Measurements from ENCODE around the gene ULK4. TPM values are rescaled to one million over a fixed set of nuclear protein-coding genes. Genes with fewer than 3 reads are reported as not detected.
A peak's percentile ranks its signal among the peaks of the same experiment; 100 is the strongest.

Gene ULK4
- total and polyA plus RNA-seq, 2 of the 4 experiments (the other 2 are of a cell fraction) = 2.7 to 5.0 TPM

GRCh38 chr3:41362638-41363559 lies 599.0 kb downstream of the ULK4 start:
- H3K27ac ChIP-seq (ENCODE audit: insufficient read depth, low read length) = no peak overlapping the region
- no peak for ATAC-seq (ENCODE audit: low read depth)
- ChIA-PET CTCF (no interaction called here), POLR2A (ENCODE audit: unreplicated experiment) (no interaction called here)
- no peak overlapping the region for H2BK20ac ChIP-seq (ENCODE audit: low read depth, low read length)
- no peak overlapping the region for H3K4me3 ChIP-seq (ENCODE audit: insufficient read depth, low read depth, low read length)
- no TSS peak for BruUV-seq (replicated peaks)
- H3K56ac ChIP-seq (ENCODE audit: extremely low read depth, insufficient read depth, low read length) = no peak overlapping the region
- no peak overlapping the region for H3K4me2 ChIP-seq (ENCODE audit: low read depth, low read length)
- H4K20me1 ChIP-seq (ENCODE audit: insufficient read depth, low read length) = no peaks in the 10 kb centered on the region
- no peaks in the 10 kb centered on the region for H3K36me3 ChIP-seq (ENCODE audit: control insufficient read depth, insufficient read depth, low read length)
- no peak for DNase-seq
- H2BK120ac ChIP-seq (ENCODE audit: low read depth, low read length) = no peak overlapping the region
- WGBS, 2 experiments (ENCODE audit: extremely low coverage in 2 of 2, insufficient read length in 1 of 2) = no CpG with 5 or more reads among the region's 5 CpGs
- H3K79me1 ChIP-seq (ENCODE audit: low read depth in 1 of 2, low read length in 2 of 2) = no peaks in the 10 kb centered on the region
- no peaks in the 10 kb centered on the region for H3K9me3 ChIP-seq (ENCODE audit: control insufficient read depth, insufficient read depth, low read length)
- no peak overlapping the region for H3K18ac ChIP-seq (ENCODE audit: low read depth, low read length)
- no peak overlapping the region for H2BK15ac ChIP-seq (ENCODE audit: low read depth, low read length)
- H2AFZ ChIP-seq (replicated peaks; ENCODE audit: low read length, poor library complexity) = no peak overlapping the region
- H2AK9ac ChIP-seq (replicated peaks; ENCODE audit: low read depth, low read length, poor library complexity) = no peak overlapping the region
- H3K27me3 ChIP-seq (ENCODE audit: control insufficient read depth, insufficient read depth, low read length) = no peaks in the 10 kb centered on the region
- no peak overlapping the region for H2BK5ac ChIP-seq (ENCODE audit: low read depth, low read length, poor library complexity, severe bottlenecking)
- no peak overlapping the region for H3K9ac ChIP-seq (ENCODE audit: low read depth, low read length)
- intact Hi-C loops (cut with micrococcal nuclease) (no loop called here), dilution Hi-C loops (cut with HindIII; ENCODE audit: low sequenced_read_pairs, unreplicated experiment) (no loop called here), in situ Hi-C loops (cut with MboI; ENCODE audit: low sequenced_read_pairs) (no loop called here)
- H3K23ac ChIP-seq (ENCODE audit: low read depth, low read length) = no peak overlapping the region
- TF ChIP-seq MAFK (IDR thresholded peaks at IDR 0.05; ENCODE audit: low read depth, low read length) (peak; percentile 45; the same call in 1 of the 2 replicates), ELK1 (IDR thresholded peaks at IDR 0.05; ENCODE audit: borderline replicate concordance, low read depth, low read length) (no peak), RFX5 (IDR thresholded peaks at IDR 0.05; ENCODE audit: low read depth, low read length) (no peak), FOS (IDR thresholded peaks at IDR 0.05; ENCODE audit: low read depth, low read length) (no peak), BHLHE40 (IDR thresholded peaks at IDR 0.05; ENCODE audit: low read depth, low read length) (no peak)
- TF ChIP-seq, protein P1, sequence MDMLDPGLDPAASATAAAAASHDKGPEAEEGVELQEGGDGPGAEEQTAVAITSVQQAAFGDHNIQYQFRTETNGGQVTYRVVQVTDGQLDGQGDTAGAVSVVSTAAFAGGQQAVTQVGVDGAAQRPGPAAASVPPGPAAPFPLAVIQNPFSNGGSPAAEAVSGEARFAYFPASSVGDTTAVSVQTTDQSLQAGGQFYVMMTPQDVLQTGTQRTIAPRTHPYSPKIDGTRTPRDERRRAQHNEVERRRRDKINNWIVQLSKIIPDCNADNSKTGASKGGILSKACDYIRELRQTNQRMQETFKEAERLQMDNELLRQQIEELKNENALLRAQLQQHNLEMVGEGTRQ (IDR thresholded peaks at IDR 0.05; ENCODE audit: low read depth, low read length) = no peak
- no peak overlapping the region for H3K4ac ChIP-seq (ENCODE audit: low read depth, low read length)
- H4K8ac ChIP-seq (ENCODE audit: low read depth in 2 of 2, low read length in 2 of 2) = no peak overlapping the region
- H4K5ac ChIP-seq (ENCODE audit: low read depth, low read length) = no peak overlapping the region
- no peaks in the 10 kb centered on the region for H3K4me1 ChIP-seq (ENCODE audit: control insufficient read depth, insufficient read depth, low read length)
- H3K9me1 ChIP-seq (ENCODE audit: insufficient read depth, low read length) = no peaks in the 10 kb centered on the region
- H3K14ac ChIP-seq (replicated peaks; ENCODE audit: low read depth, low read length) = no peak overlapping the region
- H2AK5ac ChIP-seq (ENCODE audit: low read depth, low read length) = no peak overlapping the region
- H4K91ac ChIP-seq (ENCODE audit: insufficient read depth, low read depth, low read length) = no peak overlapping the region
